HG03521 (cell line): ENCODE measurements around the gene SASH1.
"Not testable (repeated sequence)": the region's sequence is repeated elsewhere in the genome, so short reads cannot be mapped to it uniquely, and the experiment has no call there.

ENCODE experiments used
- ATAC-seq: cut with Tn5 transposase; IDR thresholded peaks from one replicate; pipeline ENCODE4 v1.9.1; 2021; ENCODE audit warnings: mild to moderate bottlenecking, moderate library complexity; ENCODE audit not compliant: unreplicated experiment

The SASH1 gene

GRCh38 chr6:148328876-148329555 is 13.6 kb upstream of the SASH1 start:
- ATAC-seq = no peak

DNA sequence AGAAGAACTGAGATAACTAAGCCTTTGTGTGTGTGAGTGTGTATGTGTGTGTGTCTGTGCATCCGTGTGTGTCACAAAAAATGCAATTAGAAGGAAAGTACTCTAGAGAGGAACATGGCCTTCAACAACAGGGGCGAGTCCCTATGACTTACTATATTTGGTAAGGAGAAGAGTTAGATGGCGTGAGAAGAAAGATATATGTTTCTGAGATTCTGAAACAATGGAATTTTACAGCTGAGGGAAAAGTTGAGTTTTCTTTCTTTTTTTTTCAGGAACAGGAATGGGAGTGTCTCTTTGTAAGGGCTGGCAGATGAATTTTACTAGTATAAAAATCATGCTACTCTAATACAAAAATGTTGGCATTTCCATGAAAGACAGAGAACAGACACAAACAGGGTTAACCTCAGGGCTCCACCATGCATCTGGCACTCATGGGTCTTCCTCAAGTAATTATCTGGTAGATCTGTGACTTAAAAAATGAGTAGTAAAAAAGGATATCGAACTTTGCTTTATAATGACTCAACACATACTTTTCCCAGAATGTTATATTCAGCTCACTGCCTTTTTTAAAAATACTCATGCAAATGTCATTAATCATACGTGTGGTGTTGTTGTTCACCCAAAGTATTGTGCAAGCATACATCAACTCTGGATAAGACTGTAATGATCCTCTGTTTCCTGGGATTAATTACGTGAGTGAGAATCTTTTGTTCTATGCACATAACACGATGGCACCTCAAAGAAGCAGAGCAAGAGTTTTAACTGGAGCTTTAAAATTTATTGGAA is 12.8 kb upstream of the SASH1 start:
- no peak for ATAC-seq

GRCh38 chr6:148332088-148332487 is 10.6 kb upstream of the SASH1 start:
- no peak for ATAC-seq

DNA sequence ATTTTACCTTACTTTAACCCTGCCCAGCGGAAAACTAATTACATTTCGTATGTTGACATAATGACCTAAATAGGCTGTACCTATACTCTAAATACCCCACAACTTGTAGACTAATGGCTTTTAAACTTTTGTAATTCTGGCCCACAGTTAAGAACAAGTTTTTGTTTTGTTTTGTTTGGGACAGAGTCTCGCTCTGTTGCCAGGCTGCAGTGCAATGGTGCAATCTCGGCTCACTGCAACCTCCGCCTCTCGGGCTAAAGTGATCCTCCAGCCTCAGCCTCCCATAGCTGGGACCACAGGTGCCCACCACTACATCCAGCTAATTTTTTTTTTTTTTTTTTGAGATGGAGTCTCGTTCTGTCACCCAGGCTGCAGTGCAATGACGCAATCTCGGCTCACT is 5.7 kb upstream of the SASH1 start:
- ATAC-seq = no peak

- ATAC-seq = no peak
Measured at GRCh38 chr6:148339766-148340165, 2.9 kb upstream of the SASH1 start.

- ATAC-seq = no peak
Measured at GRCh38 chr6:148340586-148341297, 1.9 kb upstream of the SASH1 start.

GRCh38 chr6:148342100-148342349 is 613 bp upstream of the SASH1 start:
- no peak for ATAC-seq

GRCh38 chr6:148343047-148343782 is 577 bp downstream of the SASH1 start:
- ATAC-seq = peak; percentile 8

DNA sequence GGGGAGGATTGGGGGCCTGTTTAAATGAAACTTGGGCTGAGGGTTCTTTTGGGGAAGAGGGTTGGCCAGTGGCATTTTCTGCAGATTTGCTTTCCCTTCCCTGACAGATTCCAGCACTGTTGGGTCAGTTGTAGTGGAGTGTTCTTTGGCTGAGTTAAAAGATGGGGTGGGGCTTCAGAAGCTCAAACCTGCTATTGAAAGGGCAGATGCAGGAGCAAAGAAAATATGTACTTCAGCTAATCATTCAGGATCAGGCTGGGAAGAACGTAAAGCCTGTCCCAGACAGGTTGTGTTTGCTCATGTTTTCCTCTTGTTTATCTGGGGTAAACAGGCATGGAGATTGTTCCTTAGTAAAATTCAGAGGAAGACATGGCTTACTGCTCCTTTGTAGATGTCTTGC is 2.5 kb downstream of the SASH1 start:
- ATAC-seq = no peak

- ATAC-seq = no peak
Measured at GRCh38 chr6:148345578-148345977, 2.9 kb downstream of the SASH1 start.

DNA sequence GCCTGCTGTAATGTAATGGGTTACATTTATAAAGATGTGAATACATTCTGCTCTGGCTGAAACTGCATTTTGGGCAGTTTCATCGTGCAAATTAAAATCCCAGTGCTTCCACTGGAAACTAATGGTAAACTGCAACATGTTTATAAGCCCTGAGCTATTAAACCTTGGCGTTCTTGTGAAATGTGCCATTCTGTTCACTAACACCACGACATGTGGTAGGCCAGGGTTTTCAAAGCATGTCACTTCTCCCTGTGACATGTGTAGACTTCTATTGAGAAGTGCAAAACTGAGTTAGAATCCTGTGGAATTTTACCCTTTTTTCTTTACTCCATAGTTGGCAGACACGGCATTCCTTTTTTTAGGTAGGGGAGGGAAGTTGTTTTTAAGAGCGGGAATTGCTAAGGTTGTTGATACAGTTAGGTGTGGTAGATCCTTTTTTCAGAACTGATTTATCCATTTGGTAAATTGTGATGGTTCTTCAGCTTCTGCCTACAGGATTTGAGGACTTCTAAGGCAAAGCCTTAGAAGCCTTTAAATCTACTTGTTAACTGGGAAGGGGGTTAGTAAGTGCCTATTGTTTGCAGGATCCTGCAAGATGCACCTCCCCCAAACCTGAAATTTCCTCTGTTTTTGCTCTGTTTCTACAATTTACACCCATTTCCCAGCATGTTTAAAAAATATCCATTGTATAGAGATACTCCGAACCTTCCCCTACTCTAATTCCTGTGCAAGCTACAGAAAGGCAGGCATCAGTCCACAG is 4.2 kb downstream of the SASH1 start:
- no peak for ATAC-seq

DNA sequence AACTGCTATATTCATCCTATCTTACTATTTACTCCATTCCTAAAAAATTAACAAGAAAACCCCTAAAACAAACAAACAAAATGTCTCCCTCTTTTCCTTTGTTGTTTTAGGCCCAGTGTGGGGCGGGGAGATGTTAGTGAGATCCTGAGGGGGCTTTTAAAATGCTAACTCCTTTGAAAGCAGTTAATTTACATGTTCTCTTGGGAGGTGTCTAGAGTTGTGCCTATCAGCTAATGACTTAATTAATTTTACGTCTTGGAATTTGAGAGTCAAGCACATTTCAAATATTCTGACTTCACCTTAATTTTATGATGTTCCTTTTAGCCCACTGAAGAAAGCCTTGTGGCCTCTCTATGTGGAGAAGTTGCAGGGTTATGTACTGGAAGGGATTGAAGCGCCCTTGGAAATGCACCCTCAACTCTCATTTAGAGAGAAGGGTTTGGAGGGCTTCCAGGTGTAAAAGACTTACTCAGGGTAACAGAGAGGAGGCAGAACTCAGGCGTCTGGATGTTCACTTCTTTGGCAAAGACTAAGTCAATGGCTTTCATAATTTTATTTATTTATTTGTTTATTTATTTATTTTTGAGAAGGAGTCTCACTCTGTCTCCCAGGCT is 4.9 kb downstream of the SASH1 start:
- no peak for ATAC-seq

- ATAC-seq = no peak
Measured at GRCh38 chr6:148348335-148348734, 5.7 kb downstream of the SASH1 start.

- no peak for ATAC-seq
Measured at GRCh38 chr6:148348778-148349177, 6.1 kb downstream of the SASH1 start.

- no peak for ATAC-seq
Measured at GRCh38 chr6:148349466-148349865, 6.8 kb downstream of the SASH1 start.

DNA sequence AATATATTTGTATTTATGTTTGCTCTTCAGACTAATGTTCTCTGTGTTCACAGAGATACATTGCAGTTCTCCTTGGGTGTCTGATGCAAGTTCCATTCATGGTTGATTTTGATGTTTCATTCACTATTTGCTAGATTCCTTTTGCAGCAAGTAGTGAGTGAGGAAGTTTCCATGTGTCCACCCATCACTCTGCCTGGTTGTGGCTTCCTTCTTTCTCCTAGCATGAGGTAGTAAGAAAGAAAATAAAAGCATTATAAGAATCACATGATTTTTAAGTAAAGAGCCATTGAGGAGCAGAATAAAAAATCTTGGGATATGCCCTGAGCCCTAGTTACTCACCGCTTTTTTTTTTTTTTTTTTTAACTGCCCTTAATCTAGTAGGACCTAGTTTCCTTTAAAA is 8.7 kb downstream of the SASH1 start:
- ATAC-seq = no peak

- ATAC-seq = not testable (repeated sequence)
Measured at GRCh38 chr6:148352421-148352820, 9.8 kb downstream of the SASH1 start.

GRCh38 chr6:148358196-148358785 is 15.7 kb downstream of the SASH1 start:
- no peak for ATAC-seq

DNA sequence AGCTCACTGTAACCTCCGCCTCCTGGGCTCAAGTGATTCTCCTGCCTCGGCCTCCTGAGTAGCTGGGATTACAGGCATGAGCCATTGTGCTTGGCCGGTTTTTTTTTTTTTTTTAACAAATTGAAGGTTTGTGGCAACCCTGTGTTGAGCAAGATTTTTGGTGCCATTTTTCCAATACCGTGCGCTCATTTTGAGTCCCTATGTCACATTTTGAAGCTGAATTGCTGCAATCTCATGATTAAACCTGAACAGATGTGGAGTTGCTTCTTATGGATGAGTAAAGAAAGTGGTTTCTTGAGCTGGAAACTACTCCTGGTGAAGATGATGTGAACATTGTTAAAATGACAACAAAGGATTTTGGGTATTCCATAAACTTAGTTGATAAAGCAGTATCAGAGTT is 16.6 kb downstream of the SASH1 start:
- no peak for ATAC-seq
